ENCODE measurements around the gene TRAF1.

- TF ChIP-seq, protein P1, sequence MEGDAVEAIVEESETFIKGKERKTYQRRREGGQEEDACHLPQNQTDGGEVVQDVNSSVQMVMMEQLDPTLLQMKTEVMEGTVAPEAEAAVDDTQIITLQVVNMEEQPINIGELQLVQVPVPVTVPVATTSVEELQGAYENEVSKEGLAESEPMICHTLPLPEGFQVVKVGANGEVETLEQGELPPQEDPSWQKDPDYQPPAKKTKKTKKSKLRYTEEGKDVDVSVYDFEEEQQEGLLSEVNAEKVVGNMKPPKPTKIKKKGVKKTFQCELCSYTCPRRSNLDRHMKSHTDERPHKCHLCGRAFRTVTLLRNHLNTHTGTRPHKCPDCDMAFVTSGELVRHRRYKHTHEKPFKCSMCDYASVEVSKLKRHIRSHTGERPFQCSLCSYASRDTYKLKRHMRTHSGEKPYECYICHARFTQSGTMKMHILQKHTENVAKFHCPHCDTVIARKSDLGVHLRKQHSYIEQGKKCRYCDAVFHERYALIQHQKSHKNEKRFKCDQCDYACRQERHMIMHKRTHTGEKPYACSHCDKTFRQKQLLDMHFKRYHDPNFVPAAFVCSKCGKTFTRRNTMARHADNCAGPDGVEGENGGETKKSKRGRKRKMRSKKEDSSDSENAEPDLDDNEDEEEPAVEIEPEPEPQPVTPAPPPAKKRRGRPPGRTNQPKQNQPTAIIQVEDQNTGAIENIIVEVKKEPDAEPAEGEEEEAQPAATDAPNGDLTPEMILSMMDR (CRISPR knock-in tag; IDR thresholded peaks at IDR 0.05), result no peak
- TF ChIP-seq ZNF619 (CRISPR knock-in tag; IDR thresholded peaks at IDR 0.05) (no peak), MLLT10 (CRISPR knock-in tag; IDR thresholded peaks at IDR 0.05) (no peak), HNF4A (CRISPR knock-in tag; IDR thresholded peaks at IDR 0.05) (no peak), POLR2A (IDR thresholded peaks at IDR 0.05; ENCODE audit: insufficient read depth in 1 of 2, low read depth in 2 of 2, low read length in 2 of 2) (no peak), KLF15 (CRISPR knock-in tag; IDR thresholded peaks at IDR 0.05; ENCODE audit: borderline replicate concordance) (no peak), ZNF652 (CRISPR knock-in tag; IDR thresholded peaks at IDR 0.05; ENCODE audit: borderline replicate concordance, low read depth) (no peak), ZNF335 (CRISPR knock-in tag; IDR thresholded peaks at IDR 0.05) (no peak), EED (CRISPR knock-in tag; IDR thresholded peaks at IDR 0.05) (no peak)
- TF ChIP-seq, protein P2, sequence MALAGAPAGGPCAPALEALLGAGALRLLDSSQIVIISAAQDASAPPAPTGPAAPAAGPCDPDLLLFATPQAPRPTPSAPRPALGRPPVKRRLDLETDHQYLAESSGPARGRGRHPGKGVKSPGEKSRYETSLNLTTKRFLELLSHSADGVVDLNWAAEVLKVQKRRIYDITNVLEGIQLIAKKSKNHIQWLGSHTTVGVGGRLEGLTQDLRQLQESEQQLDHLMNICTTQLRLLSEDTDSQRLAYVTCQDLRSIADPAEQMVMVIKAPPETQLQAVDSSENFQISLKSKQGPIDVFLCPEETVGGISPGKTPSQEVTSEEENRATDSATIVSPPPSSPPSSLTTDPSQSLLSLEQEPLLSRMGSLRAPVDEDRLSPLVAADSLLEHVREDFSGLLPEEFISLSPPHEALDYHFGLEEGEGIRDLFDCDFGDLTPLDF (CRISPR knock-in tag; IDR thresholded peaks at IDR 0.05), result no peak
Measured at GRCh38 chr9:120956862-120957261, 30.3 kb upstream of the TRAF1 start.

Measured in HepG2 (cell line).